Endothelial cell of umbilical vein (primary cell): ENCODE measurements around the gene CCR3. TPM values are rescaled to one million over a fixed set of nuclear protein-coding genes. Genes with fewer than 3 reads are reported as not detected.
"Not testable (repeated sequence)": the region's sequence is repeated elsewhere in the genome, so short reads cannot be mapped to it uniquely, and the experiment has no call there.

Experiments
- BruUV-seq: library from RNA; stranded (reverse); fragments of 400-500 nt; replicated peaks from 2 replicates; lab custom pipeline; 2021; lab: Mats Ljungman, UMichigan
- CTCF ChIA-PET: fragments of 300-600, 350-600 bp; sonication (Branson Sonifier 250); formaldehyde crosslinking; loops from one replicate; lab custom pipeline; 2021; ENCODE audit warnings: antibody characterized with exemption, inconsistent platforms; lab: Charles Lee
- POLR2A ChIA-PET: fragments of 300-600, 350-600 bp; sonication (Branson Sonifier 250); formaldehyde crosslinking; loops from one replicate; lab custom pipeline; 2021; ENCODE audit warnings: antibody characterized with exemption, inconsistent platforms; lab: Charles Lee
- DNase-seq: peaks from one replicate; pipeline ENCODE4 v3.0.0-alpha.2; 2011; ENCODE audit warnings: low read depth, low spot score
- FAIRE-seq: peaks from 2 replicates; lab custom pipeline; 2011; peaks lifted over from hg19 to GRCh38; lab: Jason Lieb, UNC
- H2AFZ ChIP-seq: 2 replicates; pipeline ENCODE4 v1.6.0; 2012; ENCODE audit warnings: low read depth, low read length, control low read depth, inconsistent platforms
- H3K27ac ChIP-seq: 2 replicates; pipeline ENCODE4 v1.5.1; 2011; ENCODE audit warnings: low read depth, mild to moderate bottlenecking, control low read depth, low read length, moderate library complexity; ENCODE audit not compliant: insufficient read depth
- H3K27me3 ChIP-seq, 2 experiments: 2 replicates each; pipeline versions ENCODE4 v1.6.0 to v1.6.1; 2011; ENCODE audit warnings: low read length in 2 of 2, mixed read lengths in 1 of 2; ENCODE audit not compliant: control insufficient read depth in 2 of 2, insufficient read depth in 2 of 2
- H3K36me3 ChIP-seq, 2 experiments: 2 replicates in 1 of 2; 3 replicates in 1 of 2; pipeline ENCODE4 v1.5.1; 2011; ENCODE audit warnings: low read length in 2 of 2, mild to moderate bottlenecking in 1 of 2, moderate library complexity in 1 of 2; ENCODE audit not compliant: control insufficient read depth in 2 of 2, insufficient read depth in 2 of 2; ENCODE audit errors: extremely low read depth in 1 of 2
- H3K4me1 ChIP-seq: 3 replicates; pipeline ENCODE4 v1.5.1; 2011; ENCODE audit warnings: mild to moderate bottlenecking, low read length; ENCODE audit not compliant: control insufficient read depth, insufficient read depth; ENCODE audit errors: extremely low read depth
- H3K4me2 ChIP-seq: 2 replicates; pipeline ENCODE4 v1.6.1; 2011; ENCODE audit warnings: low read length, control low read depth, mixed read lengths; ENCODE audit not compliant: insufficient read depth
- H3K4me3 ChIP-seq, 3 experiments: fragments of 200-600 bp in 1 of 3; sonication (generic), shearing (Covaris generic) in 1 of 3; replicated peaks in 1 of 3; 2 replicates each; pipeline ENCODE4 v1.5.1; 2011 to 2016; ENCODE audit warnings: control low read depth in 3 of 3, low read length in 3 of 3, mild to moderate bottlenecking in 2 of 3, inconsistent platforms in 1 of 3, low read depth in 1 of 3, moderate library complexity in 1 of 3; ENCODE audit not compliant: insufficient read depth in 1 of 3
- H3K79me2 ChIP-seq: 2 replicates; pipeline ENCODE4 v1.6.0; 2012; ENCODE audit warnings: low read length, inconsistent platforms; ENCODE audit not compliant: control insufficient read depth, insufficient read depth
- H3K9ac ChIP-seq: replicated peaks from 2 replicates; pipeline ENCODE3; 2011; ENCODE audit warnings: low read length, control low read depth; ENCODE audit not compliant: insufficient read depth; ENCODE audit errors: extremely low read depth
- H3K9me1 ChIP-seq: replicated peaks from 3 replicates; pipeline ENCODE4 v1.6.0; 2011; ENCODE audit warnings: mild to moderate bottlenecking, low read length; ENCODE audit not compliant: control insufficient read depth, insufficient read depth; ENCODE audit errors: extremely low read depth
- H3K9me3 ChIP-seq: replicated peaks from 2 replicates; pipeline ENCODE4 v1.5.1; 2012; ENCODE audit warnings: low read length, inconsistent platforms; ENCODE audit not compliant: control insufficient read depth, insufficient read depth
- H4K20me1 ChIP-seq: replicated peaks from 2 replicates; pipeline ENCODE3; 2011; ENCODE audit warnings: mild to moderate bottlenecking, low read length; ENCODE audit not compliant: control insufficient read depth, insufficient read depth; ENCODE audit errors: extremely low read depth
- EZH2 ChIP-seq: IDR thresholded peaks from 2 replicates; pipeline ENCODE4 v1.6.1; 2012; ENCODE audit warnings: borderline replicate concordance, low read depth, mild to moderate bottlenecking, moderate library complexity, low read length, inconsistent platforms; ENCODE audit not compliant: severe bottlenecking
- FOS ChIP-seq: IDR thresholded peaks from 2 replicates; pipeline ENCODE4 v1.6.1; 2011; ENCODE audit warnings: mild to moderate bottlenecking, low read length, moderate library complexity, borderline replicate concordance; ENCODE audit not compliant: insufficient read depth
- GATA2 ChIP-seq: IDR thresholded peaks from 2 replicates; pipeline ENCODE4 v1.7.0; 2011; ENCODE audit warnings: low read depth, mild to moderate bottlenecking, moderate library complexity, mixed read lengths, low read length; ENCODE audit not compliant: insufficient read length, insufficient read depth
- JUN ChIP-seq: IDR thresholded peaks from 2 replicates; pipeline ENCODE4 v1.6.1; 2011; ENCODE audit warnings: borderline replicate concordance, low read depth; ENCODE audit not compliant: insufficient read length, insufficient read depth
- MYC ChIP-seq: IDR thresholded peaks from one replicate; pipeline ENCODE4 v1.6.1; 2011; ENCODE audit warnings: mild to moderate bottlenecking, low read depth, low read length
- POLR2A ChIP-seq: IDR thresholded peaks from 2 replicates; pipeline ENCODE4 v1.6.1; 2012; ENCODE audit warnings: low read depth, mild to moderate bottlenecking, control low read depth, low read length
- POLR2AphosphoS5 ChIP-seq: IDR thresholded peaks from 2 replicates; pipeline ENCODE4 v1.6.1; 2012; ENCODE audit warnings: low read depth, mild to moderate bottlenecking, control low read depth, low read length, moderate library complexity; ENCODE audit not compliant: insufficient read depth
- dilution Hi-C: fragments of 300-500 bp; cut with MboI; formaldehyde crosslinking; loops from one replicate; pipeline ENCODE4 v1.15.0; 2019; ENCODE audit warnings: low sequenced_read_pairs; ENCODE audit not compliant: extremely low pct_ligation_motif_present
- intact Hi-C: fragments of 100-400 bp; cut with micrococcal nuclease; formaldehyde crosslinking; loops from one replicate; pipeline ENCODE4 v1.10.0; 2022
- polyA plus RNA-seq, 4 experiments: library from polyadenylated mRNA; depleted of rRNA in 3 of 4; stranded (reverse) in 3 of 4; unstranded in 1 of 4; fragments of >200 nt; gene quantifications; 2 replicates each; pipeline versions ENCODE4 v1.2.1 to v1.2.3, GENCODE V29; 2011 to 2012; ENCODE audit warnings: missing spikeins in 1 of 4
- total RNA-seq: library from RNA; stranded (reverse); gene quantifications from 2 replicates; pipeline ENCODE4 v1.2.3, GENCODE V29; 2021
- TF ChIP-seq, protein P1 (sequence below): IDR thresholded peaks from 2 replicates; pipeline ENCODE4 v1.6.1; 2011; ENCODE audit not compliant: insufficient read depth, insufficient read length
- TF ChIP-seq, protein P2 (sequence below), 2 donors: IDR thresholded peaks; 1 replicate in 1 of 2; 2 replicates in 1 of 2; pipeline ENCODE4 v1.5.1; 2011; ENCODE audit warnings: low read length in 2 of 2, mild to moderate bottlenecking in 2 of 2, moderate library complexity in 2 of 2, control low read depth in 1 of 2, inconsistent platforms in 1 of 2, low read depth in 1 of 2; ENCODE audit not compliant: insufficient read depth in 1 of 2; ENCODE audit errors: extremely low read depth in 1 of 2

Gene CCR3
- total and polyA plus RNA-seq, 2 donors (not counting 3 experiments of a cell fraction or from before 2014, with no cell fraction given) = not detected

DNA sequence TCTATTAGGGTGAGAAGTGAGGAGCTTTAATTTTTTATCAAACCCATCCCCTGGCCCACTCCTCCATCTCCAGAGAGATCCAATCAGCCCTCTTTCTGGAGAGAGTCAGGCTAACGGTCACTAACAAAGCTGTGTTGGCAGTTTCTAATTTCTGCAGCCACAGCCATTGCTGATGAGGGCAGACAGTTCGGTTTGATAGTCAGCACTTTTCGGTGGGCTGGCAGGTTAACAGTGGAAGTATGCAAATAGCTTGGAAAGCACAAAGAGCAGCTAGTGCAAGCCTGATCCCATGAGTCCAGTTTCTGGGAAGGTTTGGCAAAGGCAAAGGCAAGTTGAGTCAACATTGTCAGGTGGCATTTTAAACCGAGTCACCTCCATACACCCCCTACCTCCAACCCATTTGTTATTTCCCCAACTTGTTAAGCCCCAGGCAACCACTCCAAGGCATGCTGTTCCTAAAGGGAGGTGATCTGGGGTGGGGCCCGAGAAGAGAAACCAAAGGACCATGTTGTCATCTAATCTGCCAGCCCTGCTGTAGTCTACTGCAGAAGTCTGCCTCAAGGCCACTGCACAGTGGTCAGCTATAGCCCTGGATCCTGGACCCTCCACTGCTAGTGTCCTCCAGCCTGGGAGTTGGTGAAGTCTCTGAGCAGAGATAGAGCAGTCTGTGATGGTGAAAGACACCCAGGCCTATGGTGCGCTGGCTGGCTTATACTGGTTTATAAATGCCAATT, 35.8 kb upstream of the CCR3 start:
- Histone ChIP-seq H3K9ac (no peak overlapping the region), H3K9me3 (no peaks in the 10 kb centered on the region), H3K4me3 (no peak overlapping the region), H4K20me1 (no peaks in the 10 kb centered on the region), H3K9me1 (no peaks in the 10 kb centered on the region), H2AFZ (no peak overlapping the region), H3K79me2 (no peaks in the 10 kb centered on the region), H3K36me3 (no peaks in the 10 kb centered on the region), H3K27me3 (no peaks in the 10 kb centered on the region), H3K4me2 (no peak overlapping the region), H3K4me1 (no peaks in the 10 kb centered on the region), H3K27ac (no peak overlapping the region)
- BruUV-seq = no TSS peak
- TF ChIP-seq, protein P1, sequence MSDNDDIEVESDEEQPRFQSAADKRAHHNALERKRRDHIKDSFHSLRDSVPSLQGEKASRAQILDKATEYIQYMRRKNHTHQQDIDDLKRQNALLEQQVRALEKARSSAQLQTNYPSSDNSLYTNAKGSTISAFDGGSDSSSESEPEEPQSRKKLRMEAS = no peak
- TF ChIP-seq, protein P2, sequence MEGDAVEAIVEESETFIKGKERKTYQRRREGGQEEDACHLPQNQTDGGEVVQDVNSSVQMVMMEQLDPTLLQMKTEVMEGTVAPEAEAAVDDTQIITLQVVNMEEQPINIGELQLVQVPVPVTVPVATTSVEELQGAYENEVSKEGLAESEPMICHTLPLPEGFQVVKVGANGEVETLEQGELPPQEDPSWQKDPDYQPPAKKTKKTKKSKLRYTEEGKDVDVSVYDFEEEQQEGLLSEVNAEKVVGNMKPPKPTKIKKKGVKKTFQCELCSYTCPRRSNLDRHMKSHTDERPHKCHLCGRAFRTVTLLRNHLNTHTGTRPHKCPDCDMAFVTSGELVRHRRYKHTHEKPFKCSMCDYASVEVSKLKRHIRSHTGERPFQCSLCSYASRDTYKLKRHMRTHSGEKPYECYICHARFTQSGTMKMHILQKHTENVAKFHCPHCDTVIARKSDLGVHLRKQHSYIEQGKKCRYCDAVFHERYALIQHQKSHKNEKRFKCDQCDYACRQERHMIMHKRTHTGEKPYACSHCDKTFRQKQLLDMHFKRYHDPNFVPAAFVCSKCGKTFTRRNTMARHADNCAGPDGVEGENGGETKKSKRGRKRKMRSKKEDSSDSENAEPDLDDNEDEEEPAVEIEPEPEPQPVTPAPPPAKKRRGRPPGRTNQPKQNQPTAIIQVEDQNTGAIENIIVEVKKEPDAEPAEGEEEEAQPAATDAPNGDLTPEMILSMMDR (IDR thresholded peaks at IDR 0.05; ENCODE audit: extremely low read depth in 1 of 2, insufficient read depth in 1 of 2, low read depth in 1 of 2, low read length in 2 of 2) = no peak
- no peak for TF ChIP-seq EZH2
- TF ChIP-seq FOS = no peak
- TF ChIP-seq MYC = no peak
- no peak for TF ChIP-seq JUN
- TF ChIP-seq POLR2AphosphoS5 = no peak
- no peak for TF ChIP-seq GATA2
- no peak for TF ChIP-seq POLR2A
- FAIRE-seq = no peak
- ChIA-PET POLR2A (no interaction called here), CTCF (interaction anchor here (1.1 kb wide), 1 partner anchor 9 kb away, joined by 3 read pairs; no protein-coding TSS in a partner anchor)
- intact Hi-C loops = no loop called here
- dilution Hi-C loops = no loop called here
- no peak for DNase-seq

DNA sequence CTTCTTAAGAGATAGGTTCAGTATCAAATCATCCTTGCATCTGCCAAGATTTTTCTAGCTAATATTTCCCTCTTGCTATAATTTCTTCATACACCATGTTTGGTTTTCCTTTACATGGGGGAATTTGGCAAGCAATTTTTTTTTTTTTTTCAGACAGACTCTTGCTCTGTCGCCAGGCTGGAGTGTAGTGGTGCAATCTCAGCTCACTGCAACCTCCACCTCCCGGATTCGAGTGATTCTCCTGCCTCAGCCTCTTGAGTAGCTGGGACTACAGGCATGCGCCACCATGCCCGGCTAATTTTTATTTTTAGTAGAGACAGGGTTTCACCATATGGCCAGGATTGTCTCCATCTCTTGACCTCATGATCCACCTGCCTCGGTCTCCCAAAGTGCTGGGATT, 34.7 kb upstream of the CCR3 start:
- POLR2A ChIA-PET, H2AFZ ChIP-seq, H3K27ac ChIP-seq, H3K79me2 ChIP-seq, dilution Hi-C loops, H3K9me3 ChIP-seq, BruUV-seq, H3K4me1 ChIP-seq, DNase-seq, H3K4me2 ChIP-seq, H3K27me3 ChIP-seq, intact Hi-C loops, H3K4me3 ChIP-seq, FAIRE-seq, H4K20me1 ChIP-seq, H3K9me1 ChIP-seq, H3K9ac ChIP-seq, H3K36me3 ChIP-seq: not testable (repeated sequence)
- CTCF ChIA-PET = interaction anchor here (1.1 kb wide), 1 partner anchor 8 kb away, joined by 3 read pairs; no protein-coding TSS in a partner anchor
